Peyer's patch (tissue), 4 donors: ENCODE data around the gene ZNF770.
"Not testable (repeated sequence)": the region's sequence is repeated elsewhere in the genome, so short reads cannot be mapped to it uniquely, and the experiment has no call there.

Experiments
- CTCF ChIP-seq, 6 experiments: fragments of 450-650 bp in 4 of 6; fragments of 200-600 bp in 2 of 6; sonication (generic) in 1 of 6; IDR thresholded peaks; one replicate each; pipeline ENCODE4 v1.5.1; 2017 to 2019; ENCODE audit warnings: antibody characterized with exemption in 6 of 6, mild to moderate bottlenecking in 3 of 6, moderate library complexity in 1 of 6
- POLR2A ChIP-seq, 2 donors: fragments of 450-650 bp; IDR thresholded peaks; one replicate each; pipeline ENCODE4 v1.5.1; 2017; ENCODE audit warnings: antibody characterized with exemption in 2 of 2, mild to moderate bottlenecking in 2 of 2, moderate library complexity in 2 of 2

GRCh38 chr15:34943264-34943663 lies 44.8 kb downstream of the ZNF770 start:
- not testable (repeated sequence) for TF ChIP-seq CTCF, POLR2A (IDR thresholded peaks at IDR 0.05)
